HL-60 (cell line): ENCODE data around the gene EPHB2.

Experiments used
- DNase-seq, 2 experiments: peaks; one replicate each; pipeline ENCODE4 v3.0.0-alpha.2; 2010 to 2020; ENCODE audit warnings: low read depth in 1 of 2, low spot score in 1 of 2
- H3K27ac ChIP-seq: fragments of 250-450 bp; sonication (Bioruptor Pico); replicated peaks from 2 replicates; pipeline ENCODE4 v1.5.1; 2020; ENCODE audit warnings: mild to moderate bottlenecking, moderate library complexity
- H3K27me3 ChIP-seq: fragments of 250-450 bp; sonication (Bioruptor Pico); 2 replicates; pipeline ENCODE4 v1.5.1; 2021; ENCODE audit warnings: mild to moderate bottlenecking, moderate library complexity; ENCODE audit not compliant: insufficient read depth, poor library complexity, severe bottlenecking
- H3K4me3 ChIP-seq: replicated peaks from 2 replicates; pipeline ENCODE4 v1.5.1; 2011; ENCODE audit warnings: mild to moderate bottlenecking, control low read depth, low read length; ENCODE audit not compliant: insufficient read depth
- CTCF ChIP-seq: IDR thresholded peaks from one replicate; pipeline ENCODE4 v1.5.1; 2011; ENCODE audit warnings: low read length, control low read depth, inconsistent platforms; ENCODE audit not compliant: insufficient read depth
- GABPA ChIP-seq: IDR thresholded peaks from 2 replicates; pipeline ENCODE4 v1.6.1; 2012; ENCODE audit warnings: low read depth
- POLR2AphosphoS5 ChIP-seq: IDR thresholded peaks from 2 replicates; pipeline ENCODE4 v1.6.1; 2012; ENCODE audit warnings: low read depth
- REST ChIP-seq: IDR thresholded peaks from 2 replicates; pipeline ENCODE4 v1.6.1; 2012; ENCODE audit warnings: low read depth; ENCODE audit not compliant: insufficient replicate concordance
- SPI1 ChIP-seq: IDR thresholded peaks from 2 replicates; pipeline ENCODE4 v1.6.1; 2012; ENCODE audit warnings: low read depth, mild to moderate bottlenecking, borderline replicate concordance

EPHB2 gene

GRCh38 chr1:22917989-22918388 lies 207.3 kb downstream of the EPHB2 start:
- TF ChIP-seq GABPA, result no peak
- TF ChIP-seq REST, result no peak
- no peak for TF ChIP-seq SPI1
- no peak for TF ChIP-seq POLR2AphosphoS5
- H3K27ac ChIP-seq, result no peak overlapping the region
- DNase-seq, result no peak
- H3K4me3 ChIP-seq, result no peak overlapping the region
- no peaks in the 10 kb centered on the region for H3K27me3 ChIP-seq

GRCh38 chr1:22918644-22919043 lies 208.0 kb downstream of the EPHB2 start:
- TF ChIP-seq CTCF, result no peak
- no peak for TF ChIP-seq GABPA
- TF ChIP-seq SPI1, result no peak
- TF ChIP-seq POLR2AphosphoS5, result no peak
- no peak for TF ChIP-seq REST
- DNase-seq, result no peak
- Histone ChIP-seq H3K4me3 (no peak overlapping the region), H3K27ac (no peak overlapping the region), H3K27me3 (no peaks in the 10 kb centered on the region)

GRCh38 chr1:22919341-22920025 lies 208.8 kb downstream of the EPHB2 start:
- TF ChIP-seq GABPA, result no peak
- TF ChIP-seq REST, result no peak
- no peak for TF ChIP-seq POLR2AphosphoS5
- TF ChIP-seq CTCF, result no peak
- no peak for TF ChIP-seq SPI1
- Histone ChIP-seq H3K27ac (no peak overlapping the region), H3K27me3 (no peaks in the 10 kb centered on the region), H3K4me3 (no peak overlapping the region)
- DNase-seq, result no peak
